Measurements from ENCODE around the gene PHF21B. TPM values are rescaled to one million over a fixed set of nuclear protein-coding genes. Genes with fewer than 3 reads are reported as not detected.

PHF21B gene
- total and polyA plus RNA-seq, 11 donors: 0.04 to 1.6 (median 0.47) TPM; not detected in 4

DNA sequence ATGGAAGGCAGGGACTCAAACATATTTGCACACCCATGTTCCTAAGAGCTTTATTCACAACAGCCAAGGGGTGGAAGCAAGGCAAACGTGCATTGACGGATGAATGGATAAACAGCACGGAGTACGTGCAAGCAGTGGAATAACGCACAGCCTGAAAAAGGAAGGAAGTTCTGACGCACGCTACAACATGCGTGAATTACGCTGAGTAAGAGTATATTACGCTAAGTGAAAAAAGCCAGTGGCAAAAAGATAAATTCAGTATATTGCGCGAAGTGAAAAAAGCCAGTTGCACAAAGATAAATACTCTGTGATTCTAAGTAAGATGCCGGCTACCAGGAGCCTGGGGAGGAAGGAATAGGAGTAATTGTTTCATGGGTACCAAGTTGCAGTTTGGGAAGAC, 19.5 kb downstream of the PHF21B start:
- peaks cover 0 to 19% (median 0%) of the 10 kb centered on the region in 9 donors for H3K27me3 ChIP-seq
- H3K4me3 ChIP-seq: no peak overlapping the region
- peaks cover 0 to 12% (median 0%) of the 10 kb centered on the region in 12 donors for H3K4me1 ChIP-seq
- H3K27ac ChIP-seq: no peak overlapping the region
- TF ChIP-seq, protein P1, sequence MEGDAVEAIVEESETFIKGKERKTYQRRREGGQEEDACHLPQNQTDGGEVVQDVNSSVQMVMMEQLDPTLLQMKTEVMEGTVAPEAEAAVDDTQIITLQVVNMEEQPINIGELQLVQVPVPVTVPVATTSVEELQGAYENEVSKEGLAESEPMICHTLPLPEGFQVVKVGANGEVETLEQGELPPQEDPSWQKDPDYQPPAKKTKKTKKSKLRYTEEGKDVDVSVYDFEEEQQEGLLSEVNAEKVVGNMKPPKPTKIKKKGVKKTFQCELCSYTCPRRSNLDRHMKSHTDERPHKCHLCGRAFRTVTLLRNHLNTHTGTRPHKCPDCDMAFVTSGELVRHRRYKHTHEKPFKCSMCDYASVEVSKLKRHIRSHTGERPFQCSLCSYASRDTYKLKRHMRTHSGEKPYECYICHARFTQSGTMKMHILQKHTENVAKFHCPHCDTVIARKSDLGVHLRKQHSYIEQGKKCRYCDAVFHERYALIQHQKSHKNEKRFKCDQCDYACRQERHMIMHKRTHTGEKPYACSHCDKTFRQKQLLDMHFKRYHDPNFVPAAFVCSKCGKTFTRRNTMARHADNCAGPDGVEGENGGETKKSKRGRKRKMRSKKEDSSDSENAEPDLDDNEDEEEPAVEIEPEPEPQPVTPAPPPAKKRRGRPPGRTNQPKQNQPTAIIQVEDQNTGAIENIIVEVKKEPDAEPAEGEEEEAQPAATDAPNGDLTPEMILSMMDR (IDR thresholded peaks at IDR 0.05): no peak
- no peak for TF ChIP-seq POLR2A (IDR thresholded peaks at IDR 0.05)
- 84 to 91% (median 90%) methylated on average over 13 of the region's 13 CpGs for WGBS, 4 donors
- H3K9me3 ChIP-seq: peaks cover 0 to 6% (median 0%) of the 10 kb centered on the region in 12 donors
- intact Hi-C loops (cut with DNase I): no loop called here
- ATAC-seq (no peak), DNase-seq (no peak)
- H3K36me3 ChIP-seq: no peaks in the 10 kb centered on the region

DNA sequence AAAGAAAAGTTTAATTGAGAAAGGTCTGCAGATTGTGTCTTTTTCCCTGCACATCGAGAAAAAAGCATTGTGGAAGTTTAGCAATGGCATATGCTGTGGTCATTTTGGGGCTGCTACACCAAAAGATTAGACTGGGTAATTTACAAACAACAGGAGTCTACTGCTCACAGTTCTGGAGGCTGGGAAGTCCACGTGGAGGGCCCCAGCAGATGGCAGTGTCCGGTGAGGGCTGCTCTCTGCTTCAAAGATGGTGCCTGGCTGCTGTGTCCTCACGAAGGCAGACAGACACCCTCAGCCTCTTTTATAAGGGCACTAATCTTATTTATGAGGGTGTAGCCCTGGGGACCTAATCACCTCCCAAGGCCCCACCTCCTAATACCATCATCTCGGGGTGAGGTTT, 21.1 kb downstream of the PHF21B start:
- intact Hi-C loops (cut with DNase I): no loop called here
- Histone ChIP-seq H3K36me3 (no peaks in the 10 kb centered on the region), H3K4me3 (no peak overlapping the region), H3K9me3 (peaks cover 0 to 6% (median 0%) of the 10 kb centered on the region in 12 donors), H3K4me1 (no peaks in the 10 kb centered on the region), H3K27ac (no peak overlapping the region), H3K27me3 (peaks cover 0 to 19% (median 0%) of the 10 kb centered on the region in 9 donors)
- TF ChIP-seq POLR2A (IDR thresholded peaks at IDR 0.05): no peak
- TF ChIP-seq, protein P1 (IDR thresholded peaks at IDR 0.05): no peak
- 66 to 73% (median 69%) methylated on average over 5 of the region's 5 CpGs for WGBS, 4 donors
- DNase-seq (no peak), ATAC-seq (no peak)

DNA sequence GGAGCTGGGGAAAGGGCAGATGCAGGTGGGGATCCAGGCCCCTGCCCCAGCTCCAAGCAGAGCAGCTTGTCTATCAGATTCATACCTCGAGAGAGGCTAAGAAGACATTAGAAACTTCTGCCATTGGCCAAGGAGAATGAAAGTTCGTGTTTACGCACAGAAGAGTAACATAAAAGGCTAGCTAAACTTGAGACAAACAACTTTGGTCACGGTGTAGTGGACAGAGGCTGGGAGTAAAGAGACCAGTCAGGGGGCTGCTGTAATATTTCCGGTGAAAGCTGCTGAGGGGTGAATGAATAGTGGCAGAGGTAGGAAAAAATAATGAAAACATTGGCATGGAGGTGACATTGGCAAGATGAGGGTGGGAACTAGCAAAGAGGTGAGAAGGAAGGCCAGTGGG, 22.9 kb downstream of the PHF21B start:
- Histone ChIP-seq H3K9me3 (peaks cover 0 to 6% (median 0%) of the 10 kb centered on the region in 12 donors), H3K4me3 (no peak overlapping the region), H3K4me1 (no peaks in the 10 kb centered on the region), H3K27ac (no peak overlapping the region), H3K36me3 (no peaks in the 10 kb centered on the region), H3K27me3 (peaks cover 0 to 8% (median 0%) of the 10 kb centered on the region in 9 donors)
- DNase-seq: no peak
- ATAC-seq: no peak
- TF ChIP-seq POLR2A (IDR thresholded peaks at IDR 0.05): no peak
- TF ChIP-seq, protein P1 (IDR thresholded peaks at IDR 0.05): no peak
- intact Hi-C loops (cut with DNase I): no loop called here
- 84 to 85% (median 85%) methylated on average over 5 of the region's 5 CpGs for WGBS, 4 donors

DNA sequence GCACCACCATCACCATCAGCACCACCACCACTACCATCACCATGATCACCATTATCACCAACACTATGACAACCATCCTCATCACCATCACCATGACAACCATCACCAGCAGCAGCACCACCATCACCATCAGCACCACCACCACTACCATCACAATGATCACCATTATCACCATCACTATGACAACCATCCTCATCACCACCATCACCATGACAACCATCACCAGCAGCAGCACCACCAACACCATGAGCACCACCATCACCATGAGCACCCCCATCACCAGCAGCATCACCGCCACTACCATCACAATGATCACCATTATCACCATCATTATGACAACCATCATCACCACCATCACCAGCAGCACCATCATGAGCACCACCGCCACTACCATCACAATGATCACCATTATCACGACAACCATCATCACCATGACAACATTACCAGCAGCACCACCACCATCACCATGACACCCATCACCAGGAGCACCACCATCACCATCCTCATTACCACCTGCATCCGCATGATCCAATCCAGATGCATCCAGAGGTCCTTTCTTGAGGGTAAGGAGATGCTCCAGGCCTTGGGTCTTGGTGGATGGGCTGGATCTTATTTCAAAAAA, 23.8 kb downstream of the PHF21B start:
- no peaks in the 10 kb centered on the region for H3K36me3 ChIP-seq
- no peaks in the 10 kb centered on the region for H3K4me1 ChIP-seq
- no peak overlapping the region for H3K27ac ChIP-seq
- ATAC-seq (no peak), DNase-seq (no peak)
- TF ChIP-seq, protein P1 (IDR thresholded peaks at IDR 0.05): no peak
- no peak for TF ChIP-seq POLR2A (IDR thresholded peaks at IDR 0.05)
- WGBS, 4 donors: 80 to 97% (median 87%) methylated on average over 4 of the region's 4 CpGs
- intact Hi-C loops (cut with DNase I): no loop called here
- peaks cover 0 to 10% (median 0%) of the 10 kb centered on the region in 9 donors for H3K27me3 ChIP-seq
- no peak overlapping the region for H3K4me3 ChIP-seq
- H3K9me3 ChIP-seq: peaks cover 0 to 6% (median 0%) of the 10 kb centered on the region in 12 donors
